Heart left ventricle (tissue), 13 donors: ENCODE results near the gene FIP1L1.

Experiments used
- CTCF ChIP-seq, 12 donors: fragments of 200-600 bp; sonication (generic) in 4 of 12; IDR thresholded peaks; one replicate each; pipeline versions ENCODE4 v1.5.0 to v1.8.0; 2018 to 2022; ENCODE audit warnings: antibody characterized with exemption in 12 of 12, mild to moderate bottlenecking in 5 of 12
- POLR2A ChIP-seq, 2 donors: fragments of 450-650 bp; IDR thresholded peaks; one replicate each; pipeline ENCODE4 v1.6.1; 2017; ENCODE audit warnings: antibody characterized with exemption in 2 of 2, mild to moderate bottlenecking in 2 of 2, moderate library complexity in 2 of 2
- donor health status: ischemic (EF 13 %, LVEDD 7.1; RV severe dilation, severe dysfunction).
- donor health status: DM: no; HTN: yes; CAD: no.
- donor health status: DM: no; HTN: no; CAD: no.
- donor health status: ischemic (EF 25% LVEDD 6.9; RV normal size, moderate dysfunction).
- donor health status: ischemic (EF 25% LVEDD 5.7; RV mildly dilated, moderate dysfunction).
- donor health status: ischemic (EF 35%, LVEDD 5.7; RV mildly dilated, moderate dysfunction).
- donor health status: nonischemic (EF 11% LVEDD 7.7; RV severe dilation, severe dysfunction).
- donor health status: DM: yes; HTN: yes; CAD: no.
- donor health status: PGD.
- donor health status: ischemic (EF 29% LVEDD 5.4; RV normal size, mild dysfunction).
- donor health status: nonischemic (EF 23%, LVEDD 6.1; RV moderate dilation, normal function).

GRCh38 chr4:53487766-53488165 is 110.3 kb downstream of the FIP1L1 start:
- TF ChIP-seq POLR2A (IDR thresholded peaks at IDR 0.05) (no peak), CTCF (IDR thresholded peaks at IDR 0.05) (no peak)
